Osteoblast (primary cell): ENCODE results near the gene WNT7B. TPM values are rescaled to one million over a fixed set of nuclear protein-coding genes. Genes with fewer than 3 reads are reported as not detected.

Experiments used
- DNase-seq: peaks from one replicate; pipeline ENCODE4 v3.0.0; 2011; ENCODE audit warnings: low spot score, mixed read lengths; ENCODE audit not compliant: insufficient read length; ENCODE audit errors: missing footprints
- H2AFZ ChIP-seq: 2 replicates; pipeline ENCODE4 v1.6.0; 2011; ENCODE audit warnings: mild to moderate bottlenecking, low read length
- H3K27ac ChIP-seq: 2 replicates; pipeline ENCODE4 v1.5.1; 2011; ENCODE audit warnings: mild to moderate bottlenecking, low read depth, low read length, moderate library complexity
- H3K27me3 ChIP-seq: 2 replicates; pipeline ENCODE4 v1.6.0; 2012; ENCODE audit warnings: mild to moderate bottlenecking, control low read depth, inconsistent platforms, low read length, moderate library complexity; ENCODE audit not compliant: insufficient read depth
- H3K36me3 ChIP-seq: 2 replicates; pipeline ENCODE4 v1.5.1; 2011; ENCODE audit warnings: mild to moderate bottlenecking, low read length, control low read depth, moderate library complexity; ENCODE audit not compliant: insufficient read depth
- H3K4me1 ChIP-seq: 2 replicates; pipeline ENCODE4 v1.5.1; 2011; ENCODE audit warnings: mild to moderate bottlenecking, low read length, control low read depth, moderate library complexity; ENCODE audit not compliant: insufficient read depth
- H3K4me2 ChIP-seq: 2 replicates; pipeline ENCODE4 v1.6.0; 2011; ENCODE audit warnings: mild to moderate bottlenecking, low read length; ENCODE audit not compliant: insufficient read depth
- H3K4me3 ChIP-seq: fragments of 200-600 bp; sonication (generic); 3 replicates; pipeline ENCODE4 v1.5.1; 2012; ENCODE audit warnings: mild to moderate bottlenecking, low read length, inconsistent platforms; ENCODE audit not compliant: insufficient read depth
- H3K79me2 ChIP-seq: 2 replicates; pipeline ENCODE4 v1.6.0; 2012; ENCODE audit warnings: mild to moderate bottlenecking, low read length, control low read depth, inconsistent platforms; ENCODE audit not compliant: insufficient read depth
- H3K9me3 ChIP-seq: 2 replicates; pipeline ENCODE4 v1.5.1; 2011; ENCODE audit warnings: low read depth, low read length, control low read depth
- H4K20me1 ChIP-seq: 2 replicates; pipeline ENCODE4 v1.6.0; 2012; ENCODE audit warnings: mild to moderate bottlenecking, low read length, control low read depth; ENCODE audit not compliant: insufficient read depth
- total RNA-seq: library from RNA; depleted of rRNA; stranded (reverse); fragments of >200 nt; gene quantifications from 2 replicates; pipeline ENCODE4 v1.2.3, GENCODE V29; 2012
- TF ChIP-seq, protein P1 (sequence below): IDR thresholded peaks from 2 replicates; pipeline ENCODE4 v1.5.1; 2011; ENCODE audit warnings: mild to moderate bottlenecking, low read depth, low read length, moderate library complexity; ENCODE audit errors: extremely low read depth

WNT7B gene
- total RNA-seq, 1 donor = not detected

- Histone ChIP-seq H3K4me1 (peaks cover 17% of the 10 kb centered on the region), H2AFZ (no peak overlapping the region), H3K9me3 (no peaks in the 10 kb centered on the region), H3K4me2 (no peak overlapping the region), H3K27me3 (no peaks in the 10 kb centered on the region), H3K79me2 (no peaks in the 10 kb centered on the region), H4K20me1 (peaks cover 11% of the 10 kb centered on the region), H3K27ac (no peak overlapping the region), H3K36me3 (no peaks in the 10 kb centered on the region), H3K4me3 (no peak overlapping the region)
- TF ChIP-seq, protein P1, sequence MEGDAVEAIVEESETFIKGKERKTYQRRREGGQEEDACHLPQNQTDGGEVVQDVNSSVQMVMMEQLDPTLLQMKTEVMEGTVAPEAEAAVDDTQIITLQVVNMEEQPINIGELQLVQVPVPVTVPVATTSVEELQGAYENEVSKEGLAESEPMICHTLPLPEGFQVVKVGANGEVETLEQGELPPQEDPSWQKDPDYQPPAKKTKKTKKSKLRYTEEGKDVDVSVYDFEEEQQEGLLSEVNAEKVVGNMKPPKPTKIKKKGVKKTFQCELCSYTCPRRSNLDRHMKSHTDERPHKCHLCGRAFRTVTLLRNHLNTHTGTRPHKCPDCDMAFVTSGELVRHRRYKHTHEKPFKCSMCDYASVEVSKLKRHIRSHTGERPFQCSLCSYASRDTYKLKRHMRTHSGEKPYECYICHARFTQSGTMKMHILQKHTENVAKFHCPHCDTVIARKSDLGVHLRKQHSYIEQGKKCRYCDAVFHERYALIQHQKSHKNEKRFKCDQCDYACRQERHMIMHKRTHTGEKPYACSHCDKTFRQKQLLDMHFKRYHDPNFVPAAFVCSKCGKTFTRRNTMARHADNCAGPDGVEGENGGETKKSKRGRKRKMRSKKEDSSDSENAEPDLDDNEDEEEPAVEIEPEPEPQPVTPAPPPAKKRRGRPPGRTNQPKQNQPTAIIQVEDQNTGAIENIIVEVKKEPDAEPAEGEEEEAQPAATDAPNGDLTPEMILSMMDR = no peak
- no peak for DNase-seq
These were observed 38.0 kb downstream of the WNT7B start for GRCh38 chr22:45938913-45939312.

GRCh38 chr22:45937960-45938359 is 39.0 kb downstream of the WNT7B start:
- Histone ChIP-seq H3K36me3 (no peaks in the 10 kb centered on the region), H4K20me1 (peaks cover 11% of the 10 kb centered on the region), H3K79me2 (no peaks in the 10 kb centered on the region), H3K4me3 (no peak overlapping the region), H3K27me3 (peaks cover 2% of the 10 kb centered on the region), H3K27ac (no peak overlapping the region), H3K4me2 (no peak overlapping the region), H2AFZ (no peak overlapping the region), H3K4me1 (peaks cover 17% of the 10 kb centered on the region), H3K9me3 (no peaks in the 10 kb centered on the region)
- TF ChIP-seq, protein P1 = no peak
- no peak for DNase-seq

DNA sequence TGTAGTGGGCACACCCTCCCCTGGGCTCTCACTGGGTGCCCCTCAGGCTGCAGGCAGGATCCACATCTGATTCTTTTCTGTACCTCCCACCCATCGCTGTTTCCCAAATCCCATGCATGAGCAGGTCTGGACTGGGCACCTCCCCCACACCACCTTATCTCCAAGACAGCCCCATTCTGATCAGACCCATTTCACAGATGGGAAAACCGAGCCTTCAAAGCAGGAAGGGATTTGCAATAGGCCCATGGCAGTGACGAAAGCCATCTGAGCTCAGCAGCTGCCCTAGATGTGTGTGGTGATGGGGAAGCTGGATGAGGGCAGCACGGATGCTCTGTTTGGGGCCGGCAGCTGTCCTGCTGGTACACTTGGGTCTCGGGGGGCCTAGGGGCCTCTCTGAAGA is 41.4 kb downstream of the WNT7B start:
- no peak overlapping the region for H2AFZ ChIP-seq
- no peaks in the 10 kb centered on the region for H3K9me3 ChIP-seq
- no peak overlapping the region for H3K4me3 ChIP-seq
- H4K20me1 ChIP-seq = peaks cover 11% of the 10 kb centered on the region
- H3K36me3 ChIP-seq = no peaks in the 10 kb centered on the region
- TF ChIP-seq, protein P1 = no peak
- H3K27me3 ChIP-seq = peaks cover 2% of the 10 kb centered on the region
- H3K79me2 ChIP-seq = no peaks in the 10 kb centered on the region
- no peak for DNase-seq
- H3K27ac ChIP-seq = no peak overlapping the region
- peak overlapping the region; percentile 70 for H3K4me2 ChIP-seq
- H3K4me1 ChIP-seq = peaks cover 26% of the 10 kb centered on the region

DNA sequence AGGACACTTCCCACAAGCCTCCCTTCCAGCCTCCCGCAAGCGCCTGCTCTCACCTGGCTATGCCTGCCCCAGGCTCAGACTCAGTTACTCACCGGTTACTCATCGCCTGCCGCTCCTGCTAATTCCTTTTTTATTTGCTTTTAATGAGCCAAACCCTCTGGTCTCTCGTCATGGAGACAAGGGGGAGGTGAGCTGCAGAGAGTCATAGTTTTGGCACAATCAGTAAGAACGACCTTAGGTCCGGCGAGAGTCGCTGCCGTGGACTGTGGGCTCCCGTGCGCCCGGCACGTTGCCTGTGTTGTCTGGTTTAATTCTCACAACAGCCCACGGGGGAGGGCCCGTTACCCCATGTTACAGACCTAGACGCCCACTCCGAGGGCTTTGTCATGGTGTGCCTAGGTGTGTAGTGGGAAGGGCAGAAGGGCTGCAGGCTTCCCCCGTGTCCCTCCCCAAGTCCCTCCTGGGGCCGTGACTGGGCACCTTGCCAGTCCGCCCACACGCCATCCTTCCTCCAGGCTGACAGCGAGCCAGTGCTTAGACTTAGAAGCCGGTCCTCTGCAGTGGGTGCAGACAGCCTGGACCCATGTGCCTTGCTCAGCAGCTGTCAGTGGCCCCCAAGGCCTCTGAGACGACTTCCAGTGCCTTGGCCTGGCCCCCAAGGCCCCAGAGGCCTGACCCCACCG is 42.2 kb downstream of the WNT7B start:
- no peak overlapping the region for H2AFZ ChIP-seq
- H3K27ac ChIP-seq = peak overlapping the region; percentile 44
- H3K4me3 ChIP-seq = peak overlapping the region; percentile 58

More for the DNA sequence above, 42.2 kb downstream of the WNT7B start:
- TF ChIP-seq, protein P1 = no peak
- H3K4me1 ChIP-seq = peaks cover 26% of the 10 kb centered on the region
- peak; percentile 100 for DNase-seq
- H3K36me3 ChIP-seq = no peaks in the 10 kb centered on the region
- peaks cover 11% of the 10 kb centered on the region for H4K20me1 ChIP-seq
- no peaks in the 10 kb centered on the region for H3K9me3 ChIP-seq
- peak overlapping the region; percentile 70 for H3K4me2 ChIP-seq
- no peaks in the 10 kb centered on the region for H3K79me2 ChIP-seq
- peaks cover 2% of the 10 kb centered on the region for H3K27me3 ChIP-seq
